Measurements from ENCODE around the gene KERA.

GRCh38 chr12:91098461-91098860, 40.6 kb upstream of the KERA start:
- TF ChIP-seq EZH2 (IDR thresholded peaks at IDR 0.05; ENCODE audit: low read depth) (no peak), CTCF (conservative IDR thresholded peaks at IDR 0.05) (no peak)
